Neuronal stem cell (in vitro differentiated cells): ENCODE measurements around the gene LTBP1.

Experiments used
- DNase-seq: peaks from one replicate; pipeline ENCODE4 v3.0.0-alpha.2; 2013; ENCODE audit warnings: low spot score
- H2AFZ ChIP-seq: one replicate; pipeline ENCODE4 v1.6.1; 2013; ENCODE audit warnings: mild to moderate bottlenecking, low read length, inconsistent platforms
- H2AK5ac ChIP-seq: 2 replicates; pipeline ENCODE4 v1.6.1; 2013; ENCODE audit warnings: low read depth, mild to moderate bottlenecking, inconsistent platforms, low read length, moderate library complexity, mixed read lengths
- H2BK120ac ChIP-seq: 2 replicates; pipeline ENCODE4 v1.6.1; 2013; ENCODE audit warnings: low read depth, mild to moderate bottlenecking, inconsistent platforms, low read length, moderate library complexity, mixed read lengths
- H2BK12ac ChIP-seq: one replicate; pipeline ENCODE4 v1.6.1; 2013; ENCODE audit warnings: low read length, inconsistent platforms
- H2BK15ac ChIP-seq: 2 replicates; pipeline ENCODE4 v1.6.1; 2013; ENCODE audit warnings: mild to moderate bottlenecking, low read length, inconsistent platforms, mixed read lengths
- H2BK5ac ChIP-seq: one replicate; pipeline ENCODE4 v1.6.1; 2013; ENCODE audit warnings: inconsistent platforms, mild to moderate bottlenecking, low read length, moderate library complexity
- H3K14ac ChIP-seq: one replicate; pipeline ENCODE4 v1.6.1; 2013; ENCODE audit warnings: low read length, inconsistent platforms
- H3K18ac ChIP-seq: 2 replicates; pipeline ENCODE4 v1.6.1; 2013; ENCODE audit warnings: low read length, inconsistent platforms
- H3K23ac ChIP-seq: 2 replicates; pipeline ENCODE4 v1.6.1; 2013; ENCODE audit warnings: low read depth, mild to moderate bottlenecking, mixed read lengths, low read length, inconsistent platforms; ENCODE audit not compliant: poor library complexity
- H3K27ac ChIP-seq: replicated peaks from 3 replicates; pipeline ENCODE4 v1.5.1; 2013; ENCODE audit warnings: low read length, inconsistent platforms
- H3K27me3 ChIP-seq, 3 experiments: 2 replicates each; pipeline ENCODE4 v1.6.1; 2013; ENCODE audit warnings: low read length in 3 of 3, mild to moderate bottlenecking in 2 of 3, inconsistent platforms in 1 of 3, low read depth in 1 of 3, mixed read lengths in 1 of 3, moderate library complexity in 1 of 3; ENCODE audit not compliant: control insufficient read depth in 3 of 3, insufficient read depth in 3 of 3
- H3K36me3 ChIP-seq, 2 donors: replicated peaks in 1 of 2; 2 replicates each; pipeline ENCODE4 v1.6.1; 2013; ENCODE audit warnings: low read length in 2 of 2; ENCODE audit not compliant: control insufficient read depth in 2 of 2, insufficient read depth in 2 of 2
- H3K4ac ChIP-seq: 2 replicates; pipeline ENCODE4 v1.6.1; 2013; ENCODE audit warnings: inconsistent platforms, mild to moderate bottlenecking, low read length, moderate library complexity
- H3K4me1 ChIP-seq, 2 donors: 1 replicate in 1 of 2; 2 replicates in 1 of 2; pipeline ENCODE4 v1.6.1; 2013; ENCODE audit warnings: low read length in 2 of 2, low read depth in 1 of 2; ENCODE audit not compliant: control insufficient read depth in 2 of 2, insufficient read depth in 1 of 2
- H3K4me2 ChIP-seq: one replicate; pipeline ENCODE4 v1.6.1; 2013; ENCODE audit warnings: mild to moderate bottlenecking, low read length, inconsistent platforms; ENCODE audit not compliant: insufficient read depth, poor library complexity, severe bottlenecking
- H3K4me3 ChIP-seq, 2 donors: 2 replicates each; pipeline ENCODE4 v1.5.1; 2013; ENCODE audit warnings: low read length in 2 of 2, mild to moderate bottlenecking in 2 of 2, inconsistent platforms in 1 of 2, moderate library complexity in 1 of 2
- H3K79me1 ChIP-seq: one replicate; pipeline ENCODE4 v1.6.1; 2013; ENCODE audit warnings: low read depth, mild to moderate bottlenecking, inconsistent platforms, low read length, moderate library complexity
- H3K9ac ChIP-seq: one replicate; pipeline ENCODE4 v1.6.1; 2013; ENCODE audit warnings: mild to moderate bottlenecking, low read depth, low read length, inconsistent platforms; ENCODE audit not compliant: poor library complexity
- H3K9me3 ChIP-seq, 2 donors: replicated peaks in 1 of 2; 2 replicates each; pipeline versions ENCODE3 to v1.6.1; 2013; ENCODE audit warnings: low read length in 2 of 2, mild to moderate bottlenecking in 2 of 2, inconsistent platforms in 1 of 2, low read depth in 1 of 2, mixed read lengths in 1 of 2, moderate library complexity in 1 of 2; ENCODE audit not compliant: control insufficient read depth in 2 of 2, insufficient read depth in 1 of 2
- H4K8ac ChIP-seq: one replicate; pipeline ENCODE4 v1.6.1; 2013; ENCODE audit warnings: low read depth, mild to moderate bottlenecking, inconsistent platforms, low read length, moderate library complexity
- H4K91ac ChIP-seq: one replicate; pipeline ENCODE4 v1.6.1; 2013; ENCODE audit warnings: low read length, low read depth, mild to moderate bottlenecking, inconsistent platforms; ENCODE audit not compliant: poor library complexity
- WGBS, 2 donors: extraction: QIAGEN DNeasy Blood & Tissue Kit; methylation state at CpG; one replicate each; pipeline ENCODE4 v1.1.7; 2013; ENCODE audit warnings: missing lambda C conversion rate in 2 of 2, mixed read lengths in 1 of 2; ENCODE audit not compliant: insufficient read length in 2 of 2, insufficient replicate concordance in 1 of 2; ENCODE audit errors: extremely low coverage in 2 of 2; 5-methylcytosine and 5-hydroxymethylcytosine counted together

LTBP1 gene

GRCh38 chr2:33134791-33135560 is 188.2 kb downstream of the LTBP1 start:
- no CpG with 5 or more reads among the region's 13 CpGs for WGBS, 2 donors
- no peak overlapping the region for H3K4ac ChIP-seq
- H3K23ac ChIP-seq, result no peak overlapping the region
- H3K9me3 ChIP-seq, result no peaks in the 10 kb centered on the region
- H2BK15ac ChIP-seq, result no peak overlapping the region
- no peak overlapping the region for H2BK12ac ChIP-seq
- no peak overlapping the region for H3K4me3 ChIP-seq
- no peak overlapping the region for H2AK5ac ChIP-seq
- H3K27ac ChIP-seq, result no peak overlapping the region
- peaks cover 5 to 13% of the 10 kb centered on the region in 2 donors for H3K4me1 ChIP-seq
- H2AFZ ChIP-seq, result peak overlapping the region; percentile 23
- H3K9ac ChIP-seq, result no peak overlapping the region
- H3K27me3 ChIP-seq, result no peaks in the 10 kb centered on the region
- H4K8ac ChIP-seq, result no peak overlapping the region
- H3K4me2 ChIP-seq, result no peak overlapping the region
- peaks cover 0 to 2% of the 10 kb centered on the region in 2 donors for H3K36me3 ChIP-seq
- H4K91ac ChIP-seq, result no peak overlapping the region
- H3K14ac ChIP-seq, result no peak overlapping the region
- no peaks in the 10 kb centered on the region for H3K79me1 ChIP-seq
- H2BK120ac ChIP-seq, result no peak overlapping the region
- DNase-seq, result no peak
- no peak overlapping the region for H2BK5ac ChIP-seq
- peak overlapping the region; percentile 4 for H3K18ac ChIP-seq

- no peaks in the 10 kb centered on the region for H3K9me3 ChIP-seq
- H3K27me3 ChIP-seq, result no peaks in the 10 kb centered on the region
- H2AFZ ChIP-seq, result no peak overlapping the region
- H2AK5ac ChIP-seq, result no peak overlapping the region
- H3K23ac ChIP-seq, result no peak overlapping the region
- no peak overlapping the region for H2BK5ac ChIP-seq
- DNase-seq, result no peak
- H3K18ac ChIP-seq, result no peak overlapping the region
- no peak overlapping the region for H3K9ac ChIP-seq
- H3K14ac ChIP-seq, result no peak overlapping the region
- no peak overlapping the region for H3K4me2 ChIP-seq
- H3K79me1 ChIP-seq, result no peaks in the 10 kb centered on the region
- peaks cover 5 to 13% of the 10 kb centered on the region in 2 donors for H3K4me1 ChIP-seq
- no peak overlapping the region for H3K4me3 ChIP-seq
- H2BK120ac ChIP-seq, result no peak overlapping the region
- H3K27ac ChIP-seq, result no peak overlapping the region
- no CpG with 5 or more reads among the region's 4 CpGs for WGBS, 2 donors
- peaks cover 0 to 2% of the 10 kb centered on the region in 2 donors for H3K36me3 ChIP-seq
- no peak overlapping the region for H3K4ac ChIP-seq
- H2BK15ac ChIP-seq, result no peak overlapping the region
- no peak overlapping the region for H4K8ac ChIP-seq
- H4K91ac ChIP-seq, result no peak overlapping the region
- no peak overlapping the region for H2BK12ac ChIP-seq
Measured at GRCh38 chr2:33135645-33136044, 188.9 kb downstream of the LTBP1 start.

- Histone ChIP-seq H3K9me3 (no peaks in the 10 kb centered on the region), H4K8ac (no peak overlapping the region), H2BK5ac (no peak overlapping the region), H3K9ac (no peak overlapping the region), H3K27me3 (no peaks in the 10 kb centered on the region), H3K4me3 (no peak overlapping the region), H3K23ac (no peak overlapping the region), H4K91ac (no peak overlapping the region), H2BK15ac (no peak overlapping the region), H3K18ac (no peak overlapping the region), H3K36me3 (peaks cover 0 to 2% of the 10 kb centered on the region in 2 donors), H2AFZ (no peak overlapping the region), H3K27ac (no peak overlapping the region), H2AK5ac (no peak overlapping the region), H3K4me2 (no peak overlapping the region), H2BK12ac (no peak overlapping the region), H3K14ac (no peak overlapping the region), H3K79me1 (no peaks in the 10 kb centered on the region), H3K4ac (no peak overlapping the region), H2BK120ac (no peak overlapping the region), H3K4me1 (peaks cover 5 to 13% of the 10 kb centered on the region in 2 donors)
- DNase-seq, result no peak
- no CpG with 5 or more reads among the region's 4 CpGs for WGBS, 2 donors
Measured at GRCh38 chr2:33136056-33136455, 189.3 kb downstream of the LTBP1 start.

- no peak overlapping the region for H3K4me2 ChIP-seq
- no peak overlapping the region for H4K8ac ChIP-seq
- H4K91ac ChIP-seq, result no peak overlapping the region
- no peak overlapping the region for H3K27ac ChIP-seq
- no peaks in the 10 kb centered on the region for H3K79me1 ChIP-seq
- H3K18ac ChIP-seq, result no peak overlapping the region
- H3K23ac ChIP-seq, result no peak overlapping the region
- H3K4me1 ChIP-seq, result peaks cover 5 to 13% of the 10 kb centered on the region in 2 donors
- H2BK12ac ChIP-seq, result no peak overlapping the region
- H2AK5ac ChIP-seq, result no peak overlapping the region
- no peak overlapping the region for H3K14ac ChIP-seq
- H3K36me3 ChIP-seq, result peaks cover 0 to 2% of the 10 kb centered on the region in 2 donors
- no peaks in the 10 kb centered on the region for H3K27me3 ChIP-seq
- no peak for DNase-seq
- H3K9me3 ChIP-seq, result no peaks in the 10 kb centered on the region
- H2BK15ac ChIP-seq, result no peak overlapping the region
- H2AFZ ChIP-seq, result no peak overlapping the region
- no CpG with 5 or more reads among the region's 1 CpG for whole genome bisulfite sequencing, 2 donors
- H3K4me3 ChIP-seq, result no peak overlapping the region
- no peak overlapping the region for H3K4ac ChIP-seq
- H2BK5ac ChIP-seq, result no peak overlapping the region
- no peak overlapping the region for H2BK120ac ChIP-seq
- no peak overlapping the region for H3K9ac ChIP-seq
Measured at GRCh38 chr2:33136566-33136965, 189.8 kb downstream of the LTBP1 start.
